ENCODE results near the gene RBSN. TPM values are rescaled to one million over a fixed set of nuclear protein-coding genes. Genes with fewer than 3 reads are reported as not detected.

RBSN gene
- total RNA-seq, 4 donors from 2014 or later: 27.4 to 62.8 (median 39.8) TPM

GRCh38 chr3:15108082-15108545 lies 9.2 kb upstream of the RBSN start:
- H3K9me3 ChIP-seq: no peaks in the 10 kb centered on the region
- H3K36me3 ChIP-seq: no peaks in the 10 kb centered on the region
- H3K27ac ChIP-seq: no peak overlapping the region
- no peak overlapping the region for H3K4me3 ChIP-seq
- no peaks in the 10 kb centered on the region for H3K4me1 ChIP-seq
- intact Hi-C loops (cut with DNase I; ENCODE audit: low total_unique reads): no loop called here
- TF ChIP-seq CTCF (IDR thresholded peaks at IDR 0.05) (peak; percentile 72 to 79 (median 74)), POLR2A (IDR thresholded peaks at IDR 0.05) (no peak)
- peak; percentile 59 to 67 for DNase-seq
- no peaks in the 10 kb centered on the region for H3K27me3 ChIP-seq

GRCh38 chr3:15107075-15107947 lies 8.4 kb upstream of the RBSN start:
- intact Hi-C loops (cut with DNase I; ENCODE audit: low total_unique reads): no loop called here
- H3K27ac ChIP-seq: no peak overlapping the region
- no peaks in the 10 kb centered on the region for H3K4me1 ChIP-seq
- H3K9me3 ChIP-seq: no peaks in the 10 kb centered on the region
- H3K36me3 ChIP-seq: no peaks in the 10 kb centered on the region
- no peaks in the 10 kb centered on the region for H3K27me3 ChIP-seq
- TF ChIP-seq CTCF (IDR thresholded peaks at IDR 0.05) (no peak), POLR2A (IDR thresholded peaks at IDR 0.05) (no peak)
- H3K4me3 ChIP-seq: no peak overlapping the region
- no peak for DNase-seq

- intact Hi-C loops (cut with DNase I; ENCODE audit: low total_unique reads): no loop called here
- Histone ChIP-seq H3K4me1 (no peaks in the 10 kb centered on the region), H3K4me3 (no peak overlapping the region), H3K27ac (no peak overlapping the region), H3K27me3 (no peaks in the 10 kb centered on the region), H3K36me3 (no peaks in the 10 kb centered on the region), H3K9me3 (no peaks in the 10 kb centered on the region)
- TF ChIP-seq POLR2A (IDR thresholded peaks at IDR 0.05) (no peak), CTCF (IDR thresholded peaks at IDR 0.05) (no peak)
- DNase-seq: no peak
These were observed 3.9 kb upstream of the RBSN start for GRCh38 chr3:15102836-15103235.

- intact Hi-C loops (cut with DNase I; ENCODE audit: low total_unique reads): no loop called here
- Histone ChIP-seq H3K4me1 (no peaks in the 10 kb centered on the region), H3K4me3 (no peak overlapping the region), H3K36me3 (no peaks in the 10 kb centered on the region), H3K27me3 (no peaks in the 10 kb centered on the region), H3K9me3 (no peaks in the 10 kb centered on the region), H3K27ac (no peak overlapping the region)
- no peak for TF ChIP-seq POLR2A (IDR thresholded peaks at IDR 0.05)
- TF ChIP-seq CTCF (IDR thresholded peaks at IDR 0.05): no peak
- DNase-seq: peak; percentile 21 to 44
These were observed 3.3 kb upstream of the RBSN start for GRCh38 chr3:15102256-15102655.

GRCh38 chr3:15099364-15100098 lies 583 bp upstream of the RBSN start:
- Histone ChIP-seq H3K36me3 (no peaks in the 10 kb centered on the region), H3K4me3 (peak overlapping the region; percentile 76 to 81), H3K27me3 (no peaks in the 10 kb centered on the region), H3K27ac (peak overlapping the region; percentile 80 to 87), H3K4me1 (no peaks in the 10 kb centered on the region), H3K9me3 (no peaks in the 10 kb centered on the region)
- intact Hi-C loops (cut with DNase I; ENCODE audit: low total_unique reads): no loop called here
- no peak for TF ChIP-seq POLR2A (IDR thresholded peaks at IDR 0.05)
- no peak for TF ChIP-seq CTCF (IDR thresholded peaks at IDR 0.05)
- DNase-seq: peak in 1 of 2 donors; percentile 17
